Measurements from ENCODE around the gene TYRO3. TPM values are rescaled to one million over a fixed set of nuclear protein-coding genes. Genes with fewer than 3 reads are reported as not detected.

Gene TYRO3
- total RNA-seq, 2 experiments from 2014 or later: 0.42 to 0.47 TPM

- H3K27ac ChIP-seq (ENCODE audit: low read depth in 1 of 2, low read length in 2 of 2): no peak overlapping the region
- CTCF ChIA-PET: no interaction called here
- H3K4me3 ChIP-seq (ENCODE audit: low read length): no peak overlapping the region
These were observed 40.0 kb downstream of the TYRO3 start for GRCh38 chr15:41599061-41599460.

DNA sequence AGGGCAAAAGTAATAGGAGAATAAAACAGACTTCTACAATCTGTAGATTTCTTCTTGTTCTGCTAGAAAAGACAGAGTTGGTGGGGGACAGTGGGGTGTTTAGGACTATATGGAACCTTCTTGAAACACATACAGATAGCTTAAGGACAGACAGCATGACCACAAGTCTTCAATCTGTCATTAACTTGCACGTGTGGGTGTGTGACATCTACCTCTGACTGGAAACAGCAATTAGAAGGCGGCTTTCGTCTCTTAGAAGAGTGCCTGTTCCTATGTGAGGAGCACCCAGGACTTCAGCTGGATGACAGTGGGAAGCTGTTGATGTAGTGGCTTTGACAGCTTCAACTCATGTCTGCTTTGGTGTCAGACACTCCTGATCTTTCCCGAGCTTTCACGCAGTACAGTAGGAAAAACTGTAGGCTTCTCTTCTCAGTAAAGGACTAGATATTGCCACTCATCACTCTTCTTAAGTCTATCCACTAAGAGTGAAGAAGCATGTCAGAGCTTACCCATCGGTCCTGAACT lies 44.5 kb downstream of the TYRO3 start:
- TF ChIP-seq, protein P1, sequence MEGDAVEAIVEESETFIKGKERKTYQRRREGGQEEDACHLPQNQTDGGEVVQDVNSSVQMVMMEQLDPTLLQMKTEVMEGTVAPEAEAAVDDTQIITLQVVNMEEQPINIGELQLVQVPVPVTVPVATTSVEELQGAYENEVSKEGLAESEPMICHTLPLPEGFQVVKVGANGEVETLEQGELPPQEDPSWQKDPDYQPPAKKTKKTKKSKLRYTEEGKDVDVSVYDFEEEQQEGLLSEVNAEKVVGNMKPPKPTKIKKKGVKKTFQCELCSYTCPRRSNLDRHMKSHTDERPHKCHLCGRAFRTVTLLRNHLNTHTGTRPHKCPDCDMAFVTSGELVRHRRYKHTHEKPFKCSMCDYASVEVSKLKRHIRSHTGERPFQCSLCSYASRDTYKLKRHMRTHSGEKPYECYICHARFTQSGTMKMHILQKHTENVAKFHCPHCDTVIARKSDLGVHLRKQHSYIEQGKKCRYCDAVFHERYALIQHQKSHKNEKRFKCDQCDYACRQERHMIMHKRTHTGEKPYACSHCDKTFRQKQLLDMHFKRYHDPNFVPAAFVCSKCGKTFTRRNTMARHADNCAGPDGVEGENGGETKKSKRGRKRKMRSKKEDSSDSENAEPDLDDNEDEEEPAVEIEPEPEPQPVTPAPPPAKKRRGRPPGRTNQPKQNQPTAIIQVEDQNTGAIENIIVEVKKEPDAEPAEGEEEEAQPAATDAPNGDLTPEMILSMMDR (IDR thresholded peaks at IDR 0.05): no peak
- no peak for ATAC-seq (ENCODE audit: poor library complexity)
- H3K27me3 ChIP-seq (ENCODE audit: control insufficient read depth in 1 of 2, insufficient read depth in 2 of 2, low read length in 2 of 2): no peaks in the 10 kb centered on the region
- H3K4me1 ChIP-seq (ENCODE audit: insufficient read depth, low read length): peaks cover 6% of the 10 kb centered on the region
- Mint-ChIP-seq H3K9me3 (no peaks in the 10 kb centered on the region), H3K4me3 (no peak overlapping the region), H3K36me3 (ENCODE audit: low read depth) (no peaks in the 10 kb centered on the region), H3K4me1 (ENCODE audit: low read depth) (peaks cover 9% of the 10 kb centered on the region), H3K27ac (no peak overlapping the region), H3K27me3 (peaks cover 19% of the 10 kb centered on the region)
- H3K9me3 ChIP-seq (ENCODE audit: control insufficient read depth in 1 of 2, insufficient read depth in 1 of 2, low read length in 2 of 2): no peaks in the 10 kb centered on the region
- intact Hi-C loops (cut with DNase I, micrococcal nuclease): loop anchor here (2.0 to 10.0 kb wide), 7 partner anchors 46 to 301 kb away; partner anchors contain the start of genes TYRO3 (in 2 of the 2) and MGA (in 1 of the 2)
- no peaks in the 10 kb centered on the region for H3K36me3 ChIP-seq (ENCODE audit: insufficient read depth, low read length)
- CTCF ChIA-PET: interaction anchor here (0.7 to 2.6 kb wide), 13 partner anchors 9 to 137 kb away, joined by 3 to 10 read pairs (median 4); partner anchors contain the start of gene MGA
- no peak for DNase-seq
- POLR2A ChIA-PET: interaction anchor here (2.0 kb wide), 1 partner anchor 57 kb away, joined by 5 read pairs; the partner anchor contains the start of gene MGA
- no peak overlapping the region for H3K27ac ChIP-seq (ENCODE audit: low read depth in 1 of 2, low read length in 2 of 2)
- H3K4me3 ChIP-seq (ENCODE audit: low read length): no peak overlapping the region

More at GRCh38 chr15:41599061-41599460, 40.0 kb downstream of the TYRO3 start:
- H3K36me3 ChIP-seq (ENCODE audit: insufficient read depth, low read length): no peaks in the 10 kb centered on the region
- H3K27me3 Mint-ChIP-seq: peaks cover 18% of the 10 kb centered on the region
- no peaks in the 10 kb centered on the region for H3K9me3 ChIP-seq (ENCODE audit: control insufficient read depth in 1 of 2, insufficient read depth in 1 of 2, low read length in 2 of 2)
- H3K27ac Mint-ChIP-seq: no peak overlapping the region
- no peaks in the 10 kb centered on the region for H3K9me3 Mint-ChIP-seq
- peaks cover 4% of the 10 kb centered on the region for H3K4me1 Mint-ChIP-seq (ENCODE audit: low read depth)
- no peak overlapping the region for H3K4me3 Mint-ChIP-seq
- TF ChIP-seq, protein P1 (IDR thresholded peaks at IDR 0.05): no peak
- POLR2A ChIA-PET: no interaction called here
- no peak for DNase-seq
- intact Hi-C loops (cut with DNase I, micrococcal nuclease): no loop called here
- no peak for ATAC-seq (ENCODE audit: poor library complexity)
- H3K4me1 ChIP-seq (ENCODE audit: insufficient read depth, low read length): peaks cover 3% of the 10 kb centered on the region
- H3K27me3 ChIP-seq (ENCODE audit: control insufficient read depth in 1 of 2, insufficient read depth in 2 of 2, low read length in 2 of 2): no peaks in the 10 kb centered on the region
- H3K36me3 Mint-ChIP-seq (ENCODE audit: low read depth): no peaks in the 10 kb centered on the region

GRCh38 chr15:41603941-41604911 lies 45.2 kb downstream of the TYRO3 start:
- intact Hi-C loops (cut with DNase I, micrococcal nuclease): loop anchor here (1.0 to 10.0 kb wide), 9 partner anchors 47 to 301 kb away; partner anchors contain the start of genes TYRO3 (in 2 of the 2) and MGA (in 1 of the 2)
- no peak overlapping the region for H3K4me3 ChIP-seq (ENCODE audit: low read length)
- ChIA-PET CTCF (interaction anchor here (0.7 to 2.6 kb wide), 13 partner anchors 8 to 138 kb away, joined by 3 to 10 read pairs (median 4); partner anchors contain the start of gene MGA), POLR2A (interaction anchor here (2.0 kb wide), 1 partner anchor 56 kb away, joined by 5 read pairs; the partner anchor contains the start of gene MGA)
- no peaks in the 10 kb centered on the region for H3K36me3 Mint-ChIP-seq (ENCODE audit: low read depth)
- H3K36me3 ChIP-seq (ENCODE audit: insufficient read depth, low read length): no peaks in the 10 kb centered on the region
- peak overlapping the region; percentile 38 for H3K4me3 Mint-ChIP-seq
- H3K9me3 ChIP-seq (ENCODE audit: control insufficient read depth in 1 of 2, insufficient read depth in 1 of 2, low read length in 2 of 2): no peaks in the 10 kb centered on the region
- TF ChIP-seq, protein P1 (IDR thresholded peaks at IDR 0.05): peak; percentile 84
- H3K27ac Mint-ChIP-seq: no peak overlapping the region
- H3K27ac ChIP-seq (ENCODE audit: low read depth in 1 of 2, low read length in 2 of 2): no peak overlapping the region
- peaks cover 18% of the 10 kb centered on the region for H3K27me3 Mint-ChIP-seq
- DNase-seq (peak; percentile 36 to 80 (median 44)), ATAC-seq (ENCODE audit: poor library complexity) (peak; percentile 99)
- H3K27me3 ChIP-seq (ENCODE audit: control insufficient read depth in 1 of 2, insufficient read depth in 2 of 2, low read length in 2 of 2): no peaks in the 10 kb centered on the region
- peaks cover 6% of the 10 kb centered on the region for H3K4me1 ChIP-seq (ENCODE audit: insufficient read depth, low read length)
- H3K4me1 Mint-ChIP-seq (ENCODE audit: low read depth): peaks cover 9% of the 10 kb centered on the region
- no peaks in the 10 kb centered on the region for H3K9me3 Mint-ChIP-seq
